DMS 273 (cell line): Measurements from ENCODE around the gene BABAM2.

ENCODE experiments used
- DNase-seq: peaks from one replicate; lab custom pipeline; 2025; ENCODE audit not compliant: unreplicated experiment; lab: John Stamatoyannopoulos, UW

BABAM2 gene

GRCh38 chr2:28055325-28055970 lies 164.9 kb downstream of the BABAM2 start:
- DNase-seq: no peak

DNA sequence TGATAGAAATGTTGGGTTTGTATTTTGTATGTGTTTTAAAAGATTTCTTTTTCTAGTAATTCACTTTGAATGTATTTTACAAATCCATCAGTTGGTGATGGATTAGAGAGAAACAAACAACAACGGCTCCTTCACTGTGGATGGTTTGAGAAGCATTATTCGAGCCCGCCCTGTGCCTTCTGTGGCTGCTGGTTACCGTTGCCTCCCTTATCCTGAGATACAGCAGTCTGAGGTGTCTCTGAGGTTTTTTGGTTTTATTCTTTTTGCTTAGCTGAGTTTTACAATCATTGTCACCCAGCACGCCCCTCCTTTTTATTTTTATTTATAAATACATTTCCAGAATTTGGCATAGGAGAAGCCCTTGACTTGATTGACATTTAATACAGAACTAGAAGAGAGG lies 168.3 kb downstream of the BABAM2 start:
- DNase-seq: no peak

GRCh38 chr2:28062867-28063266 lies 172.3 kb downstream of the BABAM2 start:
- DNase-seq: no peak

GRCh38 chr2:28063492-28063962 lies 173.0 kb downstream of the BABAM2 start:
- no peak for DNase-seq

DNA sequence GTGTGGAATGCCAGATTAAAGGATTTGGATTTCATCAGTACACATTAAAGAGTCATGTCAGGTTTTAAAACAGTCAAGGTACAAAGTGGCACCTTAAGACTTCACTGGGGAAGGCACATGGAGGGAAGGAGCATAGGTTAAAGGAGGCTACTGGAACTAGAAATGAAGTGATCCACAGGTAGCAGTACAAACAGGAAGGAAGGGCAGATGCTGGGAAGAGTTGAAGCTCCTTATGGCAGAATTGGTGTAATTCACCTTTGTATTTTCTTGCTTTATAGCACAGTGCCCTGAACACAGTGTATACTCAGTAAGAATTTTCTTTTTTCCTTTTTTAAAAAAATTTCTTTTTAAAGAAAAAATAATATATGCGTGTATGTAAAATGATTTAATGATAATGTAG lies 177.1 kb downstream of the BABAM2 start:
- no peak for DNase-seq

DNA sequence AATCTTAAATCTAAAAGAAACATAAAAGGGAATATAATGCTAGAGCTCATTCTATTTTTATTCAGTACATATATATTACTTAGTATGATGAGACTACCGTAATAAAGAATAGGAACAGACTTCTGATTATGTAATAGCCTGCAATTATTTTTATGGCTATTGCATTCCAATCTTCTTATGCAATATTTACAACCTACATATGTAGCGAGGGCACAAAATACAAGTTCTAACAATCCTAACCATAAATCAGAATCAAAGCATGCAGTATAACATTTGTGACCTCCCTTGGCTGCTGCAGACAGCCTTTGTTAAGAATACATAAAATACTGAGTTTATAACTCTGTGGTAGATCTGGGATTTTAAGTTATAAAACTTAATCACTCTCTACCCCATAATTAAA lies 177.6 kb downstream of the BABAM2 start:
- DNase-seq: no peak

GRCh38 chr2:28068527-28068926 lies 178.0 kb downstream of the BABAM2 start:
- no peak for DNase-seq

- no peak for DNase-seq
Measured at GRCh38 chr2:28071221-28071620, 180.7 kb downstream of the BABAM2 start.

GRCh38 chr2:28074137-28074536 lies 183.6 kb downstream of the BABAM2 start:
- peak; percentile 69 for DNase-seq

DNA sequence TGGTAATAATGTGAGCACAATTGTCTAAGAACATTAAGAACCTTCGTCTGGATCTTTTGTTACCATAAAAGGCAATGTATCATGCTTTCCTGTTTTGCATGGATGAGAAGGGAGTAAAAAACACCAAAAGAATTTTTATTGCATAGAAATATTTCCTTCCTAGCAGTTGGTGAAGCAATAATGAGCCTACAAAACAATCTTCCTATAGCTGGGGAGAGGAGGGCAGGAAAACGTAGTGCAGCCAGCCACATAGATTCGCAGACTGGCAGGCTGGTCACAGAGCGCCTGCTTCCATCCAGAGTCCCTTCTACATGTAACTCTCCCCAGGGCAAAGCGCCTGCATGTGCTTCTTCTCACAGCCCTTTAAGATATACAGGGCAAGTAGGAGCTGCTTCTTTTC lies 190.4 kb downstream of the BABAM2 start:
- no peak for DNase-seq

DNA sequence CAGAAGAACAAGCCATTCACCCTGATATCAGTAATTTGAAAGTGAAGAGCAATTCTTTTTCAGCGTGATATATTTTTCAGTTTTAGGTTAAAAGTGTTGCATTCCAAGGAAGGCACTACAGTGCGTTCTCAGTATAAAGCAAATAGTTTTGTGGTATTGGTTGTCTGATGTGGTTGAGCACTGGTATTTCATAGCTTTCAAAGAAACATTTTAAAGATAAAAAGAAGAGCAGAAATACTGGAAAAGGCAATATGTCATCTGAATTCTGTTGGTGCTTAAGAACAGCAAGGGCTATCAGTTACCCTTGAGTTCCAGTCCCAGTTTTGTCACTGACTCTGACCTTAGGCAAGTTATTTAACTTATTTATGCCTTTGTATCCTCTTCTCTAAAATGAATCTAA lies 191.6 kb downstream of the BABAM2 start:
- DNase-seq: no peak

DNA sequence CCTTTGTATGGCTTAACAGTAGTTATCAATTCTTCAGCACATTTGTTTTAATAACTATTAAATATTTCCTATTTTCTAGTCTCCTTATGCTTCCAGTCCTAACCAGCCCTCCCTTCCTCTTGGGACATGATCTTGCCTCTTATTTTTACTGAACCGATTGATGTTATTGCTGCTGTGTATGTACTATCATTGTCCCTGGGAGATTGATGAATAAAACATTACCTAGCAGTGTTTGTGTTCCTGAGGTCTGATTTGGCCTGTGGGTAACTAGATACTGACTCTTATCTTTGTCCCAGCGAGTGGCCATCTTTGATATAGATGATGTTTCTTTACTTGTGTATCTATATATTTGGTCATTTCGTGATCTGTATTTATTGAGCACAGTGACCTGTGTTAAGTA lies 192.9 kb downstream of the BABAM2 start:
- DNase-seq: no peak

GRCh38 chr2:28084564-28084963 lies 194.0 kb downstream of the BABAM2 start:
- DNase-seq: no peak

- no peak for DNase-seq
Measured at GRCh38 chr2:28085201-28085600, 194.7 kb downstream of the BABAM2 start.

- DNase-seq: no peak
Measured at GRCh38 chr2:28086611-28087010, 196.1 kb downstream of the BABAM2 start.

- DNase-seq: no peak
Measured at GRCh38 chr2:28088970-28089369, 198.4 kb downstream of the BABAM2 start.

DNA sequence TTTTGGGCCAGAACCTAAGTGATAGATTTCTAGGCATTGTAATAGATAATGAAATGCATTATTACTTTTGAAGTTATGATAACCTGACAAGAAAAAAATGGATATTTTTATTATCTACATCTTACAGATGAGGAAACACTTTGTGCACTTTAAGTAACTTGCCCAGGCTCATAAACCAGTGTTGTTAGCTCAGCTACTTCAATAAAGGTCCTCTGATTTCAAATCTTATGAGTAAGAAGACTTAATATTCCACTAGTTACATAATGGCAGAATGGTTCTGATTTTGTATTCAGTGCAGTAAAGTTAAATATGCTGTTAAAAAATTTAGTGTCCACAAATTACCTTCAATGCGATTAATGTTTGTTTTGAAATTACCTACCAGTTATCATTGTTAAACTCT lies 199.0 kb downstream of the BABAM2 start:
- DNase-seq: no peak

GRCh38 chr2:28093308-28093707 lies 202.8 kb downstream of the BABAM2 start:
- DNase-seq: no peak

DNA sequence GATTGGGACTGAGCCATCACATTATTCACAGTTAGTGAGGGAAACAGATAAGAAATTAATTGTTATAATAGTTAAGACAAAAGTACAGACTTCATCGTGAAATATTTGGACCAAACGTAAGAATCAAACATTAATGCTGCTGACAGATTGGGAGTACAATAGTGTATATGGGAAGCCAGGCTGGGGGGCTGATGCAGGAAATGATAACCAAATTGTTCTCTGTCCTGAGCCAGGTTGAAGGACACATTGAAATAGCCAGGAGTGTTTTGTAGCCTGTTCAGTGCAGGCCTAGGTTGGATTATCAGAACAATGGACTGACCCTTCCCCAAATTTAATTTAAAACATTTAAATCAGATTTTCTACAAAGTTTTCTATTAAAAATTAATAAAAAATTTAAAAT lies 203.2 kb downstream of the BABAM2 start:
- no peak for DNase-seq

GRCh38 chr2:28094739-28095138 lies 204.2 kb downstream of the BABAM2 start:
- no peak for DNase-seq

DNA sequence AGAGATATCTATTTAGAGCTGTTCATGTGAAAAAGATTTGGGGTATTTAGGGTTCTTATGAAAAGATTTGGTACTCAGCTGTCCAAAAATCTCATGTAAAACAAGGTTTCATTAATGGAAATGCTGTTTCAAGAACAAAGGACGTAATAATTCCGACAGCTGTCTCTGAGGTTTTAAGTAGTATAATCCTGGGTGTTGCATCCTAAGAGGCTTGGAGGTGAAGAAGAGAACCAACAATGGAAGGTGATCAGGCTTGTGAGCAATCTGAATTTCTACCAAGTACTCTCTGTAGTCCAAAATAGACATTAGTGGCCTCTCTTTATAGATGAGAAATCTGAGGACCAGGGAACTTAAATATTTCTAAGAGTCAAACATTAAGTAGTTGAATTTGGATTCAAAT lies 205.1 kb downstream of the BABAM2 start:
- DNase-seq: no peak

DNA sequence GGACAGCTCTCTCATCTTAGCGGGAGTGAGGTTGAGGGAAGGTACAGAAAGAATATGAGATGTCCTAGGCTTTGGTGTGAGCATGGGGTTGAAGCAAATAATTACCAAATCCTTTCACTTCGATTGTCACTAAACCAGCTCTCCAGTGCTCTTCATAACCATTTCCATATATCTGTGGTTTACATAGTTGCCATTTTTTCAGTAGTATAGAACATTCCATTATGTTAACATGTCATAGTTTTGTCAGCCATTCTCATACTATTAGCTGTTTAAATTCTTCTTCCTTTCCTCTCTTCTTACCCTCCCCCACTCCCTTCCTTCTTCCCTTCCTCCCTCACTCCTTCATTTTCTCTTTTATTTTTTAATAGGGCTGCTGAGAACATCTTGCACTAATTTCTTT lies 205.9 kb downstream of the BABAM2 start:
- DNase-seq: no peak

DNA sequence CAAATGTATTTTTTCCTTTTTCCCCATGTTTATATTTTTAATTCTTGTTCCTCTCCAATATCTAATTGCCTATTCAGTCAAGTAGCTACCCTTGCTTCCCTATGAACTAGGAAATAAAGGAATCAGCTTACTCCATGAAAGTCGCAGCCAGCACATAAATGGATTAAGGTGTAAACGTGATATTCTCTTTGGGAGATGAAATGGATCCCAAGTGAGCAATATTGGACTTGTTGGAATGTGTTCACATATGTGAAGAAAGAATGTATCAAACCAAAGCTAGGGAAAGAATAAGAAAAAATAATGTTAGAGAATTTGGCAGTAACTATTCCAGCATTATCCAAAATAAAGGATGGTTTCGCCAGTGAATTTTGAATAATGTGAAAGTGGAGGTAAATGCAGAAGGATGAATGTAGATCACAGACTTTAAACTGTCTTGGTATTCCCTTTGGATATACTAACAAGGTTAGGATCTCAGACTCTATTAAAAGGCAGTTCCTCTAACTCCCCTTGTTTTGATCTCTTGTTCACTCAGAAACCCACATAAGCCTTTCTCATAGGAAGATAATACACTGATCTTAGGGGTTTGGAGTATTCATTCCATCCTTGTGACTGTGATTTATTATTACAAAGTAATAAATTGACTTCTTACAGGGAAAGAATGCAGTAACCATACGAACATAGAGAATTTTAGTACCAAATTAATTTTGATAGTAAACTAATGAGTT lies 208.1 kb downstream of the BABAM2 start:
- no peak for DNase-seq
